Inflammatory macrophage treated with lipopolysaccharide for 4 hours (primary cell): Measurements from ENCODE around the gene PTPA.
"Not testable (repeated sequence)": the region's sequence is repeated elsewhere in the genome, so short reads cannot be mapped to it uniquely, and the experiment has no call there.

ENCODE experiments used
- DNase-seq: peaks from one replicate; pipeline ENCODE4 v3.0.0-alpha.2; 2020

The PTPA gene

GRCh38 chr9:129178568-129179382 lies 67.6 kb downstream of the PTPA start:
- DNase-seq = no peak

- DNase-seq = no peak
Measured at GRCh38 chr9:129181246-129181645, 70.0 kb downstream of the PTPA start.

- DNase-seq = no peak
Measured at GRCh38 chr9:129182122-129182521, 70.9 kb downstream of the PTPA start.

GRCh38 chr9:129182625-129183494 lies 71.6 kb downstream of the PTPA start:
- DNase-seq = peak; percentile 37

GRCh38 chr9:129183495-129184218 lies 72.4 kb downstream of the PTPA start:
- no peak for DNase-seq

GRCh38 chr9:129184219-129184524 lies 73.0 kb downstream of the PTPA start:
- no peak for DNase-seq

- DNase-seq = no peak
Measured at GRCh38 chr9:129184596-129185122, 73.4 kb downstream of the PTPA start.

- no peak for DNase-seq
Measured at GRCh38 chr9:129185402-129185801, 74.2 kb downstream of the PTPA start.

- no peak for DNase-seq
Measured at GRCh38 chr9:129185991-129186390, 74.8 kb downstream of the PTPA start.

- DNase-seq = no peak
Measured at GRCh38 chr9:129187042-129187441, 75.8 kb downstream of the PTPA start.

- not testable (repeated sequence) for DNase-seq
Measured at GRCh38 chr9:129189971-129190370, 78.8 kb downstream of the PTPA start.

- no peak for DNase-seq
Measured at GRCh38 chr9:129191234-129191633, 80.0 kb downstream of the PTPA start.

GRCh38 chr9:129193655-129194054 lies 82.4 kb downstream of the PTPA start:
- no peak for DNase-seq

- no peak for DNase-seq
Measured at GRCh38 chr9:129194221-129194620, 83.0 kb downstream of the PTPA start.

GRCh38 chr9:129195606-129196005 lies 84.4 kb downstream of the PTPA start:
- no peak for DNase-seq

- not testable (repeated sequence) for DNase-seq
Measured at GRCh38 chr9:129197045-129197444, 85.8 kb downstream of the PTPA start.

GRCh38 chr9:129197978-129198318 lies 86.7 kb downstream of the PTPA start:
- no peak for DNase-seq
